Measurements from ENCODE around the gene RPS6KC1. TPM values are rescaled to one million over a fixed set of nuclear protein-coding genes. Genes with fewer than 3 reads are reported as not detected.

Gene RPS6KC1
- total and polyA plus RNA-seq, 4 donors = 2.9 to 41.6 (median 11.1) TPM

GRCh38 chr1:213279410-213279809 is 228.4 kb downstream of the RPS6KC1 start:
- H3K36me3 ChIP-seq (ENCODE audit: control insufficient read depth in 4 of 4, insufficient read depth in 4 of 4, low read length in 4 of 4) = no peaks in the 10 kb centered on the region
- no peaks in the 10 kb centered on the region for H3K27me3 ChIP-seq (ENCODE audit: control insufficient read depth in 3 of 3, insufficient read depth in 3 of 3, low read length in 2 of 3)
- ATAC-seq (ENCODE audit: insufficient read depth, low FRiP score) = no peak
- no peak for TF ChIP-seq CTCF (IDR thresholded peaks at IDR 0.05; ENCODE audit: control extremely low read depth, extremely low read depth)
- no peak overlapping the region for H3K4me3 ChIP-seq
- H3K4me1 ChIP-seq (ENCODE audit: control insufficient read depth in 5 of 5, insufficient read depth in 5 of 5, low read length in 5 of 5) = no peaks in the 10 kb centered on the region
- H3K27ac ChIP-seq (ENCODE audit: low read depth in 1 of 2, low read length in 1 of 2) = no peak overlapping the region
- DNase-seq = no peak
- H3K9ac ChIP-seq (ENCODE audit: insufficient read depth in 1 of 2, low read length in 2 of 2) = no peak overlapping the region
- H3K9me3 ChIP-seq (ENCODE audit: control insufficient read depth in 4 of 4, insufficient read depth in 3 of 4, low read length in 3 of 4) = peaks cover 0 to 2% (median 0%) of the 10 kb centered on the region in 4 donors

- Histone ChIP-seq H3K27me3 (ENCODE audit: control insufficient read depth in 3 of 3, insufficient read depth in 3 of 3, low read length in 2 of 3) (no peaks in the 10 kb centered on the region), H3K4me3 (no peak overlapping the region), H3K27ac (ENCODE audit: low read depth in 1 of 2, low read length in 1 of 2) (no peak overlapping the region), H3K36me3 (ENCODE audit: control insufficient read depth in 4 of 4, insufficient read depth in 4 of 4, low read length in 4 of 4) (no peaks in the 10 kb centered on the region), H3K4me1 (ENCODE audit: control insufficient read depth in 5 of 5, insufficient read depth in 5 of 5, low read length in 5 of 5) (no peaks in the 10 kb centered on the region), H3K9ac (ENCODE audit: insufficient read depth in 1 of 2, low read length in 2 of 2) (no peak overlapping the region), H3K9me3 (ENCODE audit: control insufficient read depth in 4 of 4, insufficient read depth in 3 of 4, low read length in 3 of 4) (peaks cover 0 to 2% (median 0%) of the 10 kb centered on the region in 4 donors)
- WGBS, 2 donors = 80 to 85% methylated on average over 13 of the region's 13 CpGs
- no peak for ATAC-seq (ENCODE audit: insufficient read depth, low FRiP score)
- no peak for DNase-seq
- TF ChIP-seq CTCF (IDR thresholded peaks at IDR 0.05; ENCODE audit: control extremely low read depth, extremely low read depth) = no peak
These were observed 230.7 kb downstream of the RPS6KC1 start for GRCh38 chr1:213281640-213282301.

- Histone ChIP-seq H3K4me1 (ENCODE audit: control insufficient read depth in 5 of 5, insufficient read depth in 5 of 5, low read length in 5 of 5) (no peaks in the 10 kb centered on the region), H3K36me3 (ENCODE audit: control insufficient read depth in 4 of 4, insufficient read depth in 4 of 4, low read length in 4 of 4) (no peaks in the 10 kb centered on the region), H3K4me3 (no peak overlapping the region), H3K9ac (ENCODE audit: insufficient read depth in 1 of 2, low read length in 2 of 2) (no peak overlapping the region), H3K27me3 (ENCODE audit: control insufficient read depth in 3 of 3, insufficient read depth in 3 of 3, low read length in 2 of 3) (no peaks in the 10 kb centered on the region), H3K27ac (ENCODE audit: low read depth in 1 of 2, low read length in 1 of 2) (no peak overlapping the region), H3K9me3 (ENCODE audit: control insufficient read depth in 4 of 4, insufficient read depth in 3 of 4, low read length in 3 of 4) (peaks cover 0 to 2% (median 0%) of the 10 kb centered on the region in 4 donors)
- ATAC-seq (ENCODE audit: insufficient read depth, low FRiP score) (no peak), DNase-seq (no peak)
- TF ChIP-seq CTCF (IDR thresholded peaks at IDR 0.05; ENCODE audit: control extremely low read depth, extremely low read depth) = no peak
These were observed 233.6 kb downstream of the RPS6KC1 start for GRCh38 chr1:213284626-213285025.

- H3K27me3 ChIP-seq (ENCODE audit: control insufficient read depth in 3 of 3, insufficient read depth in 3 of 3, low read length in 2 of 3) = no peaks in the 10 kb centered on the region
- no peaks in the 10 kb centered on the region for H3K36me3 ChIP-seq (ENCODE audit: control insufficient read depth in 4 of 4, insufficient read depth in 4 of 4, low read length in 4 of 4)
- H3K9ac ChIP-seq (ENCODE audit: insufficient read depth in 1 of 2, low read length in 2 of 2) = no peak overlapping the region
- H3K9me3 ChIP-seq (ENCODE audit: control insufficient read depth in 4 of 4, insufficient read depth in 3 of 4, low read length in 3 of 4) = peaks cover 0 to 2% (median 0%) of the 10 kb centered on the region in 4 donors
- no peak overlapping the region for H3K4me3 ChIP-seq
- no peak for DNase-seq
- no peak for ATAC-seq (ENCODE audit: insufficient read depth, low FRiP score)
- H3K4me1 ChIP-seq (ENCODE audit: control insufficient read depth in 5 of 5, insufficient read depth in 5 of 5, low read length in 5 of 5) = no peaks in the 10 kb centered on the region
- 94 to 95% methylated on average over 1 of the region's 1 CpG for WGBS, 2 donors
- TF ChIP-seq CTCF (IDR thresholded peaks at IDR 0.05; ENCODE audit: control extremely low read depth, extremely low read depth) = no peak
- no peak overlapping the region for H3K27ac ChIP-seq (ENCODE audit: low read depth in 1 of 2, low read length in 1 of 2)
These were observed 235.2 kb downstream of the RPS6KC1 start for GRCh38 chr1:213286235-213286634.
